ENCODE data around the gene JAM3.

Gene JAM3

DNA sequence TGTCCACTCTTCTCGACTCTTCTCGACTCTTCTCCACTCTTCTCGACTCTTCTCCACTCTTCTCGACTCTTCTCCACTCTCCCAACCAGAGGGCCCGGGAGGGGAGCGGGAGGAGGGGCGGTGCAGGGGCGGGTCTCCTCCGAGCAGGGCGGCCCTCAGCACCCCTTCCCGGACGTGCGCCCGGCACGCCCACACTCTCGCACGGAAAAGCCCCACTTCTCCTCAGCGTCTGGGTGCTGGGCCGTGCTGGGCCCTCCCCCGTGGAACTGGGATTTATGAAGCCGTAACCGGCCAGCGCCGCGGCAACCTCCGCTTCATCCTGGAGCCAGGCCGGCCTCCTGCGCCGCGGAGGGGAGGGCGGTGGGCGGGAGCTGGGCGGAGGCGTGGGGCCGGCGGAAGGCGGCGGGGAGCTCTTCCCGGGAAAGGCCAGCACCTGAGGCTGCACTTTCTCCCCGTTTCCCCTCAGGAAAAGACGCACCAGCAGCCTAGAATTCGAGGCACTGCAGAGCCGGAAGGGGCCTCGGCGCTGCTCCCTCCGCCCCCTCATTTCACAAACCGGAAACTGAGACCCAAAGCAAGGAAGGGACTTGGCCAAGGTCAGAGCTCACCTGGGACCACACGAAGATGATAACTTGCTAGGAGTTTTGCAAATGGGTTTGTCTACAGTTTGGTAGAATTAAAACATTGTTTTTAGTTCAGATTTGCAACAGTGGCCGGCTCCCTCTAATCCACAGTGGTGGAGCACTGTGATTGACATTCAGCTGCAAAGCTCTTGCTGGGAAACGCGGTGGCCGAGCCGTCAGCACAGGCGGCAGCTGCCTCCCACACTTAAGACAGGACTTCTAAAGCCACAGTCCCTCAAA, 31.6 kb upstream of the JAM3 start:
- TF ChIP-seq, protein P1, sequence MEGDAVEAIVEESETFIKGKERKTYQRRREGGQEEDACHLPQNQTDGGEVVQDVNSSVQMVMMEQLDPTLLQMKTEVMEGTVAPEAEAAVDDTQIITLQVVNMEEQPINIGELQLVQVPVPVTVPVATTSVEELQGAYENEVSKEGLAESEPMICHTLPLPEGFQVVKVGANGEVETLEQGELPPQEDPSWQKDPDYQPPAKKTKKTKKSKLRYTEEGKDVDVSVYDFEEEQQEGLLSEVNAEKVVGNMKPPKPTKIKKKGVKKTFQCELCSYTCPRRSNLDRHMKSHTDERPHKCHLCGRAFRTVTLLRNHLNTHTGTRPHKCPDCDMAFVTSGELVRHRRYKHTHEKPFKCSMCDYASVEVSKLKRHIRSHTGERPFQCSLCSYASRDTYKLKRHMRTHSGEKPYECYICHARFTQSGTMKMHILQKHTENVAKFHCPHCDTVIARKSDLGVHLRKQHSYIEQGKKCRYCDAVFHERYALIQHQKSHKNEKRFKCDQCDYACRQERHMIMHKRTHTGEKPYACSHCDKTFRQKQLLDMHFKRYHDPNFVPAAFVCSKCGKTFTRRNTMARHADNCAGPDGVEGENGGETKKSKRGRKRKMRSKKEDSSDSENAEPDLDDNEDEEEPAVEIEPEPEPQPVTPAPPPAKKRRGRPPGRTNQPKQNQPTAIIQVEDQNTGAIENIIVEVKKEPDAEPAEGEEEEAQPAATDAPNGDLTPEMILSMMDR (IDR thresholded peaks at IDR 0.05) = no peak
- peaks cover 10% of the 10 kb centered on the region for H3K27me3 Mint-ChIP-seq (ENCODE audit: low read depth, poor library complexity)
- H3K4me1 Mint-ChIP-seq = peaks cover 86% of the 10 kb centered on the region

DNA sequence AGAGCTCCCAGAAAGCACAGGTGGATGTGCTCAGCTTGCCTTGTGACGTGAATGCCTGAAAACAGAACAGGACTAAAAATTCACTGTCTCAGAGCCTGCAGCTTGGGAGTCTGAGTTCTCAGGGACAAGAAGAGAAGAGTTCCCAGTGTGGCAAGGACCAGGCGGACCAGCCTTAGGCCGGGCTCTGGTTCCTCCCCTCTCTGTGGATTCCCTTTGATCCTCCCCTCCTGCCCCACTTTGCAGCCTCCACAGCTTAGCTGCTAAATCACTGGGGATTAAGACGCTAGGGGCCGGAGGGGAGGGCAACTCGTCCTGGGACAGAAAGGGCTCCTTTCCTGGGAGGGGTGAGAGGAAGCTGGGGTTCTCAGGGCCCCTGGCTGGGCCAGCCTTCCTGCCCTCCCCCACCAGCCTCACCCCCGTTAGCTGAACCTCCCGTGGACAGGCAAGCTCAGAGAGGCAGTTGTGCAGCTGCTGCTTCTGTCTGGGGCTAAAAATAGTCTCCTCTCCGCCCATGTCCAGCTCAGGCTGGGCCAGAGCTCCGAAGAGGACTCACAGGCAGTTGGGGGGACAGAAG, 29.9 kb upstream of the JAM3 start:
- DNase-seq = no peak
- Mint-ChIP-seq H3K4me1 (peaks cover 88% of the 10 kb centered on the region), H3K4me3 (peak overlapping the region; percentile 68)

More for the DNA sequence above, 31.6 kb upstream of the JAM3 start:
- Mint-ChIP-seq H3K9me3 (no peaks in the 10 kb centered on the region), H3K4me3 (peak overlapping the region; percentile 87), H3K27ac (no peak overlapping the region), H3K36me3 (ENCODE audit: low read depth) (no peaks in the 10 kb centered on the region)
- peak; percentile 78 for DNase-seq

DNA sequence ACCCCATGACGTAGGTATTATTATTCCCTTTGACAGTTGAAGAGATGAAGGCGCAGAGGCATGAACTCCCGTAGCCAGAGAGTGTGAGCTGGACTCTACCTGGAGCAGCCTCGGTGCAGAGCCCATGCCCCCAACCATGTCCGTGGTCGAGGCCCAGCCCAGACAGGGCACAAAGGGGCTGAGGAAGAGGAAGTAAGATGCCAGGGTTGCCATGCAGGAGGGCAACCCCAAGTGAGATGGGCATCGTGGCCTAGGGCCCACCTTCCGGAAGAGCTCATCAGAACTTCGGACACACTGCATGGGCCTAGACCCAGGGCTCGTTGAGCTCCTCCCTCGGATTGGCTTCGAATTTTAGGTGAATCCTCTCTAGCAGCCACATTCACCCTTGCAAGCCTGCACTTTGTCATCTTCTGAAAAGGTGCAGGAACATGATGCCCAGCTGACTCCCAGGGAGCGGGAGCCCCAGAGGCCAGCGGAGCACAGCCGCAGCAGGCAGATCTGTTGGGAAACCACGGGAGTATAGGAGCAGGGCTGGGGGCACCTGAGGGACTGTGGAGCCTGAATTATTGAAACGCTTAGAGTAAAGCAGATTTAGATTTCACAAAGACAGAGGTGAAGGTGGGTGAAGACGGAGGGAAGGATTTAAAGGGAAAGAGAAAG, 29.0 kb upstream of the JAM3 start:
- H3K9me3 Mint-ChIP-seq = no peaks in the 10 kb centered on the region
- H3K4me1 Mint-ChIP-seq = peaks cover 88% of the 10 kb centered on the region
- no peak for DNase-seq
- H3K27me3 Mint-ChIP-seq (ENCODE audit: low read depth, poor library complexity) = peaks cover 5% of the 10 kb centered on the region
- H3K36me3 Mint-ChIP-seq (ENCODE audit: low read depth) = no peaks in the 10 kb centered on the region
- peak overlapping the region; percentile 63 for H3K4me3 Mint-ChIP-seq
- TF ChIP-seq, protein P1 (IDR thresholded peaks at IDR 0.05) = no peak
- peak overlapping the region; percentile 75 for H3K27ac Mint-ChIP-seq

More for the DNA sequence above, 29.9 kb upstream of the JAM3 start:
- H3K36me3 Mint-ChIP-seq (ENCODE audit: low read depth) = no peaks in the 10 kb centered on the region
- TF ChIP-seq, protein P1 (IDR thresholded peaks at IDR 0.05) = no peak
- no peak overlapping the region for H3K27ac Mint-ChIP-seq
- peaks cover 4% of the 10 kb centered on the region for H3K27me3 Mint-ChIP-seq (ENCODE audit: low read depth, poor library complexity)
- no peaks in the 10 kb centered on the region for H3K9me3 Mint-ChIP-seq

DNA sequence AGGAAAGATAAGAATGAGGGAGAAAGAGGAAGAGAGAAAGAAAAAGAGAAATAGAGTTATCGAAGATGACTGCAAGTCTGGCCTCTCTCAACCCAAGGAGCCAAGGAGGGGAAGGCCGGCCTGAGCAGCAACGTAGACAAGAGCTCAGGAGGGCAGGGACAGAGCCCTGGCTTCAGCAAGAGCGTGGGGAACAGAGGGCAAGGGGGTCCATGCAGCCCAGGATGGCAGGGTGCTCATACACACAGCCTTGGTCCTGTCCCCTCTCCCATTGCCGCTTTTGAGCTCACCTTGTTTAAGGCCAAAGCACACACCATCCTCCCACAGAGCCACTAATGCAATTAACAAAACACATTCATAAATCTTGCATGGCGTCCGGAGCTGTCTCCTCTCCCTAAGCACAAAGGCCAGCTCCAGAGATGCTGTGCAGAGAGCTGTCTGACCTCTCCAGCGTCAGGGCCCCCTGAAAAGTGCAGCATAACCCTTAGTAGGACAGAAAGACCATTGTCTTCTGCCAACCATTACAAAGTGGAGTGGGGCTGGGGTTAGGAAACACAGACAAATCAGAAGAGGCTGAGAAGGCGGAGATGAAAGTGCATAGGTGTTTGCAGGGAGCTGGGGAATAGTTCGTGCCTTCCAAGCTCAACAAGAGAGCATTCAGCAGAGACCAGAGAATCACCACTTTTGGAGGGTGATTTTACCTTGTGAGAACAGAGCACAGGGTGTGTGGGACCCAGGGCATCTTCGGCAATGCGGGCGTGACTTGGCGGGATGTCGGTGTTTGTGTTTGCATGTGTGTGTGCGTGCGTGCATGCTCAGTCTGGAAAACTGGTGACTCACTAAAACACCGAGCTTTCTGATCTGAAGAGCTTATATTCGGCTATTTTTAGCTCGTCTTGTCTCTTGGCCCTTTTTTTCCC, 28.2 kb upstream of the JAM3 start:
- TF ChIP-seq, protein P1 (IDR thresholded peaks at IDR 0.05) = no peak
- peaks cover 91% of the 10 kb centered on the region for H3K4me1 Mint-ChIP-seq
- H3K4me3 Mint-ChIP-seq = peak overlapping the region; percentile 40
- H3K27me3 Mint-ChIP-seq (ENCODE audit: low read depth, poor library complexity) = peaks cover 11% of the 10 kb centered on the region
- no peaks in the 10 kb centered on the region for H3K9me3 Mint-ChIP-seq
- peak overlapping the region; percentile 75 for H3K27ac Mint-ChIP-seq
- no peaks in the 10 kb centered on the region for H3K36me3 Mint-ChIP-seq (ENCODE audit: low read depth)
- peak; percentile 36 for DNase-seq

DNA sequence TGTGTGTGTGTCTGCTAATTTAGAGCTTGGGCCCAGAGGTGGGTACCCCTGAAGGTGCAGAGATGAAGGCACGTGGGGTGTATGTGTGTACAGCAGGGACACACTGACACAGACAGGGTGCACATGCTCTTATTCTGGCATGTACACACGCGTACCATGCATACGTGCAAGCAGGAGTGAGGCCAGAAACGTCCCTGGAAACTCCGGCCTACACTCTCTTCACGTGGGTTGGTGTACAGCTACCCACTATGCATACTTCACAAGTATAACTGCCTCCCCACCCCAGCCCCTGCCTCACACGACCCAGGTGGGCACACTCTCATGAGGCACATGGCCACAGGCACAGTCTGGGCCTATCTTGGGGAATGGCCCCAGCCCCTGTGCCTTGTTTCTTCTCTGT, 27.5 kb upstream of the JAM3 start:
- H3K4me1 Mint-ChIP-seq = peaks cover 93% of the 10 kb centered on the region
- TF ChIP-seq, protein P1 (IDR thresholded peaks at IDR 0.05) = no peak
- H3K4me3 Mint-ChIP-seq = peak overlapping the region; percentile 6
- no peaks in the 10 kb centered on the region for H3K36me3 Mint-ChIP-seq (ENCODE audit: low read depth)
- H3K27ac Mint-ChIP-seq = peak overlapping the region; percentile 75
- DNase-seq = no peak
- H3K27me3 Mint-ChIP-seq (ENCODE audit: low read depth, poor library complexity) = peaks cover 11% of the 10 kb centered on the region
- H3K9me3 Mint-ChIP-seq = no peaks in the 10 kb centered on the region

Measured in nephron progenitor cell (in vitro differentiated cells).